HEK293 (cell line): ENCODE data around the gene COX11.
A peak's percentile ranks its signal among the peaks of the same experiment; 100 is the strongest.

Experiments
- CTCF ChIA-PET: fragments of 350-600 bp; formaldehyde crosslinking; extraction: SDS; loops from one replicate; lab custom pipeline; 2021; ENCODE audit warnings: antibody characterized with exemption; lab: Yijun Ruan, JAX
- POLR2A ChIA-PET: fragments of 300-600 bp; formaldehyde crosslinking; extraction: SDS; loops from one replicate; lab custom pipeline; 2020; ENCODE audit warnings: antibody characterized with exemption, inconsistent platforms; lab: Yijun Ruan, JAX
- H3K27ac ChIP-seq: fragments of 200-500 bp; sonication (Bioruptor generic); 2 replicates; pipeline ENCODE4 v1.5.1; 2014; ENCODE audit warnings: low read depth, low read length, control low read depth, inconsistent platforms; ENCODE audit errors: extremely low read depth
- H3K36me3 ChIP-seq, 2 experiments: fragments of 200-500 bp in 1 of 2; sonication (Bioruptor generic) in 1 of 2; 1 replicate in 1 of 2; 2 replicates in 1 of 2; pipeline ENCODE4 v1.5.1; 2014 to 2017; ENCODE audit warnings: inconsistent platforms in 2 of 2, low read length in 2 of 2; ENCODE audit not compliant: control insufficient read depth in 2 of 2, insufficient read depth in 1 of 2
- H3K4me1 ChIP-seq: fragments of 200-500 bp; sonication (Bioruptor generic); 2 replicates; pipeline ENCODE4 v1.5.1; 2014; ENCODE audit warnings: mild to moderate bottlenecking, low read length, inconsistent platforms; ENCODE audit not compliant: control insufficient read depth, insufficient read depth
- H3K4me3 ChIP-seq: 2 replicates; pipeline ENCODE4 v1.5.1; 2011; ENCODE audit warnings: low read depth, mild to moderate bottlenecking, control low read depth, low read length, moderate library complexity
- H3K9me3 ChIP-seq: fragments of 200-500 bp; sonication (Bioruptor generic); 2 replicates; pipeline ENCODE4 v1.5.1; 2014; ENCODE audit warnings: low read depth, low read length, inconsistent platforms; ENCODE audit not compliant: control insufficient read depth, insufficient read depth
- ATF2 ChIP-seq: fragments of 450-650 bp; formaldehyde crosslinking; IDR thresholded peaks from 2 replicates; pipeline ENCODE4 v1.5.1; 2016; ENCODE audit warnings: missing biosample characterization, missing genetic modification characterization, low read depth
- HOXC10 ChIP-seq: sonication (generic); formaldehyde crosslinking; IDR thresholded peaks from 2 replicates; pipeline ENCODE4 v1.8.1; 2023; ENCODE audit warnings: mild to moderate bottlenecking, missing genetic modification reagents
- INSM2 ChIP-seq: fragments of 450-650 bp; formaldehyde crosslinking; IDR thresholded peaks from 2 replicates; pipeline ENCODE4 v1.5.1; 2016; ENCODE audit warnings: missing biosample characterization, missing genetic modification characterization
- PRDM2 ChIP-seq: fragments of 450-650 bp; formaldehyde crosslinking; IDR thresholded peaks from 2 replicates; pipeline ENCODE4 v1.5.1; 2016; ENCODE audit warnings: missing biosample characterization, missing genetic modification characterization, borderline replicate concordance
- SP3 ChIP-seq: fragments of 450-650 bp; formaldehyde crosslinking; IDR thresholded peaks from 2 replicates; pipeline ENCODE4 v1.5.1; 2016; ENCODE audit warnings: missing biosample characterization, missing genetic modification characterization
- TCF7L2 ChIP-seq: IDR thresholded peaks from 2 replicates; pipeline ENCODE4 v1.6.1; 2011; ENCODE audit warnings: low read depth, mild to moderate bottlenecking, inconsistent platforms, low read length, moderate library complexity, borderline replicate concordance
- WT1 ChIP-seq: fragments of 450-650 bp; formaldehyde crosslinking; IDR thresholded peaks from 2 replicates; pipeline ENCODE4 v1.5.1; 2016; ENCODE audit warnings: missing biosample characterization, missing genetic modification characterization
- ZBTB1 ChIP-seq: fragments of 450-650 bp; formaldehyde crosslinking; IDR thresholded peaks from 2 replicates; pipeline ENCODE4 v1.5.1; 2016; ENCODE audit warnings: missing biosample characterization, missing genetic modification characterization
- ZFHX2 ChIP-seq: fragments of 450-650 bp; formaldehyde crosslinking; conservative IDR thresholded peaks from 2 replicates; pipeline ENCODE4 v1.5.1; 2016; ENCODE audit warnings: missing biosample characterization, missing genetic modification characterization
- ZFP37 ChIP-seq: fragments of 450-650 bp; formaldehyde crosslinking; IDR thresholded peaks from 2 replicates; pipeline ENCODE4 v1.5.1; 2016; ENCODE audit warnings: missing biosample characterization, missing genetic modification characterization
- ZNF146 ChIP-seq: fragments of 450-650 bp; formaldehyde crosslinking; IDR thresholded peaks from 2 replicates; pipeline ENCODE4 v1.5.1; 2016; ENCODE audit warnings: missing biosample characterization, missing genetic modification characterization
- ZNF16 ChIP-seq: fragments of 450-650 bp; formaldehyde crosslinking; IDR thresholded peaks from 2 replicates; pipeline ENCODE4 v1.5.1; 2016; ENCODE audit warnings: low read depth, missing biosample characterization, missing genetic modification characterization
- ZNF19 ChIP-seq: fragments of 450-650 bp; formaldehyde crosslinking; IDR thresholded peaks from 2 replicates; pipeline ENCODE4; 2016; ENCODE audit warnings: missing biosample characterization, missing genetic modification characterization, low read depth
- ZNF214 ChIP-seq: fragments of 450-650 bp; formaldehyde crosslinking; IDR thresholded peaks from 2 replicates; pipeline ENCODE4 v1.5.1; 2017; ENCODE audit warnings: missing biosample characterization, mild to moderate bottlenecking, missing genetic modification characterization, borderline replicate concordance
- ZNF274 ChIP-seq, 2 experiments: fragments of 200-500 bp in 1 of 2; fragments of 450-650 bp in 1 of 2; sonication (Bioruptor generic) in 1 of 2; formaldehyde crosslinking in 1 of 2; IDR thresholded peaks; 2 replicates each; pipeline versions ENCODE4 v1.5.1 to v1.6.1; 2014 to 2016; ENCODE audit warnings: borderline replicate concordance in 1 of 2, inconsistent platforms in 1 of 2, low read length in 1 of 2, missing biosample characterization in 1 of 2, missing genetic modification characterization in 1 of 2
- ZNF280C ChIP-seq: fragments of 450-650 bp; formaldehyde crosslinking; IDR thresholded peaks from 2 replicates; pipeline ENCODE4 v1.5.1; 2016; ENCODE audit warnings: missing biosample characterization, missing genetic modification characterization
- ZNF426 ChIP-seq: fragments of 450-650 bp; formaldehyde crosslinking; IDR thresholded peaks from 2 replicates; pipeline ENCODE4 v1.5.1; 2017; ENCODE audit warnings: missing biosample characterization, missing genetic modification characterization, mild to moderate bottlenecking, inconsistent platforms, moderate library complexity
- ZNF510 ChIP-seq: fragments of 450-650 bp; formaldehyde crosslinking; IDR thresholded peaks from 2 replicates; pipeline ENCODE4 v1.5.1; 2018; ENCODE audit warnings: mild to moderate bottlenecking, missing genetic modification characterization, missing biosample characterization; ENCODE audit not compliant: insufficient replicate concordance
- ZNF549 ChIP-seq: fragments of 450-650 bp; IDR thresholded peaks from 2 replicates; pipeline ENCODE4 v1.5.1; 2018; ENCODE audit warnings: missing biosample characterization, missing genetic modification characterization, mild to moderate bottlenecking, inconsistent platforms, moderate library complexity
- ZNF639 ChIP-seq: fragments of 450-650 bp; formaldehyde crosslinking; IDR thresholded peaks from 2 replicates; pipeline ENCODE4 v1.5.1; 2016; ENCODE audit warnings: missing biosample characterization, missing genetic modification characterization
- ZNF768 ChIP-seq: fragments of 450-650 bp; formaldehyde crosslinking; IDR thresholded peaks from 2 replicates; pipeline ENCODE4 v1.5.1; 2018; ENCODE audit warnings: missing biosample characterization, mild to moderate bottlenecking, missing genetic modification characterization
- ZSCAN30 ChIP-seq: fragments of 450-650 bp; IDR thresholded peaks from 2 replicates; pipeline ENCODE4 v1.5.1; 2018; ENCODE audit warnings: missing biosample characterization, mild to moderate bottlenecking, missing genetic modification characterization, moderate library complexity
- ZSCAN5A ChIP-seq: fragments of 450-650 bp; formaldehyde crosslinking; IDR thresholded peaks from 2 replicates; pipeline ENCODE4 v1.5.1; 2016; ENCODE audit warnings: missing biosample characterization, missing genetic modification characterization
- ZXDB ChIP-seq: fragments of 450-650 bp; formaldehyde crosslinking; IDR thresholded peaks from 2 replicates; pipeline ENCODE4 v1.5.1; 2016; ENCODE audit warnings: missing biosample characterization, missing genetic modification characterization

Gene COX11

GRCh38 chr17:54937018-54937417 is 31.4 kb downstream of the COX11 start:
- H3K4me1 ChIP-seq: peaks cover 5% of the 10 kb centered on the region; the same call in 1 of the 2 replicates
- ChIA-PET CTCF (no interaction called here), POLR2A (no interaction called here)
- H3K27ac ChIP-seq: no peak overlapping the region
- peaks cover 33 to 69% of the 10 kb centered on the region in 2 experiments for H3K36me3 ChIP-seq
- H3K9me3 ChIP-seq: no peaks in the 10 kb centered on the region
- no peak overlapping the region for H3K4me3 ChIP-seq
- no peak for TF ChIP-seq ZNF426 (tag by site-specific recombination)
- TF ChIP-seq ZFP37 (tag by site-specific recombination): no peak
- no peak for TF ChIP-seq ZSCAN30
- no peak for TF ChIP-seq ZNF768
- no peak for TF ChIP-seq ZBTB1 (tag by site-specific recombination)
- no peak for TF ChIP-seq ZNF214 (tag by site-specific recombination)
- TF ChIP-seq ZNF510 (tag by site-specific recombination): no peak
- no peak for TF ChIP-seq ZNF16 (tag by site-specific recombination)
- TF ChIP-seq ZNF280C (tag by site-specific recombination): no peak
- no peak for TF ChIP-seq ZNF19 (tag by site-specific recombination)
- TF ChIP-seq TCF7L2: 0 out of 2 replicates have a peak, but pooled peaks have one; percentile 18
- TF ChIP-seq SP3 (tag by site-specific recombination): no peak
- no peak for TF ChIP-seq ZSCAN5A (tag by site-specific recombination)
- TF ChIP-seq ZFHX2 (tag by site-specific recombination): no peak
- peak; percentile 33; the same call in 1 of the 2 replicates for TF ChIP-seq ZXDB (tag by site-specific recombination)
- TF ChIP-seq ATF2 (tag by site-specific recombination): no peak
- no peak for TF ChIP-seq ZNF549
- no peak for TF ChIP-seq ZNF274 (IDR thresholded peaks at IDR 0.05; ENCODE audit: low read length)
- no peak for TF ChIP-seq ZNF274 (tag by site-specific recombination; IDR thresholded peaks at IDR 0.05; ENCODE audit: borderline replicate concordance)
- no peak for TF ChIP-seq INSM2 (tag by site-specific recombination)
- no peak for TF ChIP-seq HOXC10 (CRISPR knock-in tag)
- peak; percentile 52; the same call in 1 of the 2 replicates for TF ChIP-seq WT1
- no peak for TF ChIP-seq ZNF146 (tag by site-specific recombination)
- no peak for TF ChIP-seq ZNF639
- TF ChIP-seq PRDM2 (tag by site-specific recombination): no peak
